HG03571 (cell line): ENCODE data around the gene PLCB4.
"Not testable (repeated sequence)": the region's sequence is repeated elsewhere in the genome, so short reads cannot be mapped to it uniquely, and the experiment has no call there.

Experiments used
- ATAC-seq: cut with Tn5 transposase; IDR thresholded peaks from one replicate; pipeline ENCODE4 v1.9.1; 2021; ENCODE audit not compliant: unreplicated experiment

Gene PLCB4

GRCh38 chr20:9140162-9140760 lies 71.4 kb downstream of the PLCB4 start:
- ATAC-seq, result no peak

GRCh38 chr20:9141070-9141469 lies 72.2 kb downstream of the PLCB4 start:
- no peak for ATAC-seq

GRCh38 chr20:9141921-9142320 lies 73.0 kb downstream of the PLCB4 start:
- ATAC-seq, result no peak

- ATAC-seq, result no peak
These were observed 73.9 kb downstream of the PLCB4 start for GRCh38 chr20:9142809-9143208.

- ATAC-seq, result no peak
These were observed 75.0 kb downstream of the PLCB4 start for GRCh38 chr20:9143926-9144325.

- ATAC-seq, result no peak
These were observed 75.8 kb downstream of the PLCB4 start for GRCh38 chr20:9144643-9145042.

- no peak for ATAC-seq
These were observed 76.3 kb downstream of the PLCB4 start for GRCh38 chr20:9145142-9145541.

- ATAC-seq, result no peak
These were observed 77.8 kb downstream of the PLCB4 start for GRCh38 chr20:9146649-9147048.

GRCh38 chr20:9147547-9148024 lies 78.7 kb downstream of the PLCB4 start:
- ATAC-seq, result no peak

- no peak for ATAC-seq
These were observed 79.4 kb downstream of the PLCB4 start for GRCh38 chr20:9148291-9148690.

GRCh38 chr20:9149087-9149486 lies 80.2 kb downstream of the PLCB4 start:
- no peak for ATAC-seq

GRCh38 chr20:9149796-9150195 lies 80.9 kb downstream of the PLCB4 start:
- no peak for ATAC-seq

GRCh38 chr20:9150679-9151078 lies 81.8 kb downstream of the PLCB4 start:
- ATAC-seq, result no peak

- not testable (repeated sequence) for ATAC-seq
These were observed 83.3 kb downstream of the PLCB4 start for GRCh38 chr20:9152139-9152538.

- ATAC-seq, result no peak
These were observed 85.7 kb downstream of the PLCB4 start for GRCh38 chr20:9154464-9155024.

GRCh38 chr20:9156529-9157280 lies 87.8 kb downstream of the PLCB4 start:
- no peak for ATAC-seq

- ATAC-seq, result no peak
These were observed 91.4 kb downstream of the PLCB4 start for GRCh38 chr20:9160331-9160730.

- no peak for ATAC-seq
These were observed 91.9 kb downstream of the PLCB4 start for GRCh38 chr20:9160757-9161156.

GRCh38 chr20:9161311-9161710 lies 92.4 kb downstream of the PLCB4 start:
- no peak for ATAC-seq

- no peak for ATAC-seq
These were observed 94.4 kb downstream of the PLCB4 start for GRCh38 chr20:9163251-9163650.

- no peak for ATAC-seq
These were observed 95.1 kb downstream of the PLCB4 start for GRCh38 chr20:9163995-9164394.

GRCh38 chr20:9165261-9165660 lies 96.4 kb downstream of the PLCB4 start:
- no peak for ATAC-seq
